Osteoblast (primary cell): ENCODE measurements around the gene EXOC4. TPM values are rescaled to one million over a fixed set of nuclear protein-coding genes. Genes with fewer than 3 reads are reported as not detected.

Experiments used
- DNase-seq: peaks from one replicate; pipeline ENCODE4 v3.0.0; 2011; ENCODE audit warnings: low spot score, mixed read lengths; ENCODE audit not compliant: insufficient read length; ENCODE audit errors: missing footprints
- H2AFZ ChIP-seq: 2 replicates; pipeline ENCODE4 v1.6.0; 2011; ENCODE audit warnings: mild to moderate bottlenecking, low read length
- H3K27ac ChIP-seq: 2 replicates; pipeline ENCODE4 v1.5.1; 2011; ENCODE audit warnings: mild to moderate bottlenecking, low read depth, low read length, moderate library complexity
- H3K27me3 ChIP-seq: 2 replicates; pipeline ENCODE4 v1.6.0; 2012; ENCODE audit warnings: mild to moderate bottlenecking, control low read depth, inconsistent platforms, low read length, moderate library complexity; ENCODE audit not compliant: insufficient read depth
- H3K36me3 ChIP-seq: 2 replicates; pipeline ENCODE4 v1.5.1; 2011; ENCODE audit warnings: mild to moderate bottlenecking, low read length, control low read depth, moderate library complexity; ENCODE audit not compliant: insufficient read depth
- H3K4me1 ChIP-seq: 2 replicates; pipeline ENCODE4 v1.5.1; 2011; ENCODE audit warnings: mild to moderate bottlenecking, low read length, control low read depth, moderate library complexity; ENCODE audit not compliant: insufficient read depth
- H3K4me2 ChIP-seq: 2 replicates; pipeline ENCODE4 v1.6.0; 2011; ENCODE audit warnings: mild to moderate bottlenecking, low read length; ENCODE audit not compliant: insufficient read depth
- H3K4me3 ChIP-seq: fragments of 200-600 bp; sonication (generic); 3 replicates; pipeline ENCODE4 v1.5.1; 2012; ENCODE audit warnings: mild to moderate bottlenecking, low read length, inconsistent platforms; ENCODE audit not compliant: insufficient read depth
- H3K79me2 ChIP-seq: 2 replicates; pipeline ENCODE4 v1.6.0; 2012; ENCODE audit warnings: mild to moderate bottlenecking, low read length, control low read depth, inconsistent platforms; ENCODE audit not compliant: insufficient read depth
- H3K9me3 ChIP-seq: 2 replicates; pipeline ENCODE4 v1.5.1; 2011; ENCODE audit warnings: low read depth, low read length, control low read depth
- H4K20me1 ChIP-seq: 2 replicates; pipeline ENCODE4 v1.6.0; 2012; ENCODE audit warnings: mild to moderate bottlenecking, low read length, control low read depth; ENCODE audit not compliant: insufficient read depth
- total RNA-seq: library from RNA; depleted of rRNA; stranded (reverse); fragments of >200 nt; gene quantifications from 2 replicates; pipeline ENCODE4 v1.2.3, GENCODE V29; 2012
- TF ChIP-seq, protein P1 (sequence below): IDR thresholded peaks from 2 replicates; pipeline ENCODE4 v1.5.1; 2011; ENCODE audit warnings: mild to moderate bottlenecking, low read depth, low read length, moderate library complexity; ENCODE audit errors: extremely low read depth

Gene EXOC4
- total RNA-seq, 1 donor, result 134 TPM

DNA sequence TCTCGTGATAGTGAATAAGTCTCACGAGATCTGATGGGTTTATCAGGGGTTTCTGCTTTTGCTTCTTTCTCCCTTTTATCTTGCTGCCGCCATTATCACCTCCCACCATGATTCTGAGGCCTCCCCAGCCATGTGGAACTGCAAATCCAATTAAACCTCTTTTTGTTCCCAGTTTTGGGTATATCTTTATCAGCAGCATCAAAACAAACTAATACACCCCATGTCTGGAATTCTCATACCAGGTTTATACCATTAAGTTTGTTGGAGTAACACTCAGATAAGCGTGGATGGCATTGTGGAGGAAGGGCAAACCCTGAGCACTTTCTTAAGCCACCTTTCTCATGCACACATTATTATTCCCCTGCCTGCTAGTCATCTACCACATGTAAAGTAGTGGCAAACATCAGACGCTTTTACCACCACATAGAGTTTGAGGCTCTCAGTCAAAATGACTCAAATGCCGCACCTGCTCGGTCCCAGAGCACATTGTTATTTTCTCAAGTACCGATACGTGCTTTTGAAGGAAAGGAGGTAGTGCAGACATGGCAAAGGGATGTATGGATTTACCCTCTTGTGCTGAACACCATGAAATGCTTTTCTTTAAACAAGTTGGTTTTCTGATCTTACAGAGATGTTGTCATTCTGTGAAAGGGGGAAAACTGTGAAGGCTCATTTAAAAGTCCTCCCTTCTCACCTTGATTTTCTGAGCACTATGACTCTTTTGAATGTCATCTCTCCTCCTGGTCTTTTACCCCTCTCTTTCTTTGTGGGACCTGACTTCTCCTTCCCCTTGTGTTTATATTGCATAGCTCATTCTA is 429.7 kb downstream of the EXOC4 start:
- H3K27me3 ChIP-seq, result no peaks in the 10 kb centered on the region
- H3K9me3 ChIP-seq, result no peaks in the 10 kb centered on the region
- no peaks in the 10 kb centered on the region for H3K36me3 ChIP-seq
- TF ChIP-seq, protein P1, sequence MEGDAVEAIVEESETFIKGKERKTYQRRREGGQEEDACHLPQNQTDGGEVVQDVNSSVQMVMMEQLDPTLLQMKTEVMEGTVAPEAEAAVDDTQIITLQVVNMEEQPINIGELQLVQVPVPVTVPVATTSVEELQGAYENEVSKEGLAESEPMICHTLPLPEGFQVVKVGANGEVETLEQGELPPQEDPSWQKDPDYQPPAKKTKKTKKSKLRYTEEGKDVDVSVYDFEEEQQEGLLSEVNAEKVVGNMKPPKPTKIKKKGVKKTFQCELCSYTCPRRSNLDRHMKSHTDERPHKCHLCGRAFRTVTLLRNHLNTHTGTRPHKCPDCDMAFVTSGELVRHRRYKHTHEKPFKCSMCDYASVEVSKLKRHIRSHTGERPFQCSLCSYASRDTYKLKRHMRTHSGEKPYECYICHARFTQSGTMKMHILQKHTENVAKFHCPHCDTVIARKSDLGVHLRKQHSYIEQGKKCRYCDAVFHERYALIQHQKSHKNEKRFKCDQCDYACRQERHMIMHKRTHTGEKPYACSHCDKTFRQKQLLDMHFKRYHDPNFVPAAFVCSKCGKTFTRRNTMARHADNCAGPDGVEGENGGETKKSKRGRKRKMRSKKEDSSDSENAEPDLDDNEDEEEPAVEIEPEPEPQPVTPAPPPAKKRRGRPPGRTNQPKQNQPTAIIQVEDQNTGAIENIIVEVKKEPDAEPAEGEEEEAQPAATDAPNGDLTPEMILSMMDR, result no peak
- DNase-seq, result no peak
- H2AFZ ChIP-seq, result no peak overlapping the region
- H3K4me2 ChIP-seq, result no peak overlapping the region
- H3K4me1 ChIP-seq, result no peaks in the 10 kb centered on the region
- no peak overlapping the region for H3K4me3 ChIP-seq
- no peak overlapping the region for H3K27ac ChIP-seq
- no peaks in the 10 kb centered on the region for H3K79me2 ChIP-seq
- H4K20me1 ChIP-seq, result no peaks in the 10 kb centered on the region

DNA sequence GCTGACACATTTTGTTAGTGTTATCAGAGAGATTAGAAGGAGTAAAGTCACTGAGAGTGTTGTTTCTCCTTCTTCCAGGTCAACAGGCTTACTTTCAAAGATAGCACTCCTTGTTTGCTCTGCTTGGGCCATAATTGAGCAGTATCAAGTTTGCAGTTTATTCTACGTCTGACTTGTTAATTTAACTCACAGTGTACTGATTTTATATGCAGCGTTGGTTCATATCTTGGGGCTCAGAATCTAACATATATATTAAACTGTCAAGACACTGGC is 430.2 kb downstream of the EXOC4 start:
- Histone ChIP-seq H3K4me3 (no peak overlapping the region), H3K79me2 (no peaks in the 10 kb centered on the region), H4K20me1 (no peaks in the 10 kb centered on the region), H2AFZ (no peak overlapping the region), H3K27me3 (no peaks in the 10 kb centered on the region), H3K9me3 (no peaks in the 10 kb centered on the region), H3K4me1 (no peaks in the 10 kb centered on the region), H3K4me2 (no peak overlapping the region), H3K27ac (no peak overlapping the region), H3K36me3 (no peaks in the 10 kb centered on the region)
- TF ChIP-seq, protein P1, result no peak
- no peak for DNase-seq

DNA sequence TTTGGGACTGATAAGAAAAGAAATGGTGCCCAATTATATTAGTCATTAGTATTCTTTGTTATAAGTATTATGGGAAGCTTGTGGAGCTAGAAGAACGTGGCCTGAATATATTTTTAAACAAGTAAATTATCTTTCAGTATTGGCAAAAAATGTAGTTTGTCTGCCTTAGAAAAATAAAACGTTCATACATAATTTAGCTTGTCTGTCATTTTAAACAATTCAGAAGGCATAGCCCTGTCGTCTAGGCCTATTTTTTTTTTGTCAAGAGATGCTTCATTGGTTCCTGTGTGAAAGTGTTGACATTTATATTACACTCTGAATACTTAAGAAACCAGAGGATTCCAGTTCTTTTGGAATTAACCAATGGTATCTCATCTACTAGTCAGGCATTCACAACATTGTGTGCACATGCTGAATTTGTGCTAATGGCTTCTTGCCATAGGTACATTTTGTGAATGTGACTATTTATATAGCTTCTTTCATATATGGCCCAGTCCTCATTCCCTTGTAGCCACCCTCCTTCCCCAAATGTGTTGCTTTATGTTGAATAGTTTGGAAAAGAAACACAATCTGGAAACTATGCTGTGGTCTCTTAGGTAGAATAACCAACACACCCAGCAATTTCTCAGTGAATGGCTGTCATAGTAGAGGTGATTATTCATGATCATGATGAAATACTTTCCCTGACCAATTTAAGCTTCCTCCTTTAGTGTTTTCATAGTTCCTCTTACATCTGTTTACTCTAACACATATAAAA is 435.8 kb downstream of the EXOC4 start:
- TF ChIP-seq, protein P1, result no peak
- Histone ChIP-seq H3K4me2 (no peak overlapping the region), H3K79me2 (no peaks in the 10 kb centered on the region), H3K9me3 (no peaks in the 10 kb centered on the region), H2AFZ (no peak overlapping the region), H3K4me3 (no peak overlapping the region), H3K27me3 (no peaks in the 10 kb centered on the region), H3K27ac (no peak overlapping the region), H3K36me3 (no peaks in the 10 kb centered on the region), H4K20me1 (no peaks in the 10 kb centered on the region), H3K4me1 (peaks cover 28% of the 10 kb centered on the region)
- no peak for DNase-seq

DNA sequence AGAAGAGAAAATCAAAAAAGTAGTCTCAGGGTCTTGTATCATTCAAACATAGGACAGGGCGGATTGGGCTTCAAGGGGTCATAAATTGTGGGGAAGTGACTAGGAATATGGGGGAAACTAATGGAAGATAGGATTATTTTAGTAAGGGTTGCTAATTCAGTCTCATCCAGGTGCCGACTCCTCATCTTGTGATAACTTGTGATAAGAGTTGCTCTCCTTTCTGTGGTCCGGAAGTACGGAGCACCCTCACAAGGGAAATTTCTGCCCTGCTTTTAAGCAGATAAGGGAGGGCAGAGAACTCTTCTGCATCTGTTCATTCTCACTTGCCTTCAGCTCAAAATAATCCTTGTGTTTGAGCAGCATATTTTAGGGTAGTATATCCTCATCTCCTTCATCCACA is 437.9 kb downstream of the EXOC4 start:
- Histone ChIP-seq H3K36me3 (no peaks in the 10 kb centered on the region), H3K27ac (no peak overlapping the region), H3K79me2 (no peaks in the 10 kb centered on the region), H3K9me3 (no peaks in the 10 kb centered on the region), H3K4me3 (no peak overlapping the region), H3K27me3 (no peaks in the 10 kb centered on the region), H2AFZ (no peak overlapping the region), H3K4me1 (peaks cover 28% of the 10 kb centered on the region), H3K4me2 (no peak overlapping the region), H4K20me1 (no peaks in the 10 kb centered on the region)
- TF ChIP-seq, protein P1, result no peak
- no peak for DNase-seq
